GM12878 (cell line): ENCODE measurements around the gene GNAZ. TPM values are rescaled to one million over a fixed set of nuclear protein-coding genes. Genes with fewer than 3 reads are reported as not detected.

Source experiments
- ATAC-seq: fragments of 200-7000 bp; cut with Tn5 transposase; 3 replicates; pipeline ENCODE4 v1.9.1; 2020; ENCODE audit warnings: mild to moderate bottlenecking, moderate library complexity
- BruUV-seq: library from RNA; stranded (reverse); fragments of 400-500 nt; replicated peaks from 2 replicates; lab custom pipeline; 2021; lab: Mats Ljungman, UMichigan
- CTCF ChIA-PET: fragments of 300-600 bp; sonication (Branson Sonifier 250); formaldehyde crosslinking; extraction: SDS; loops from one replicate; lab custom pipeline; 2021; ENCODE audit warnings: inconsistent platforms; lab: Yijun Ruan, JAX
- POLR2A ChIA-PET: fragments of 350-600 bp; formaldehyde crosslinking; extraction: SDS; loops from one replicate; lab custom pipeline; 2021; ENCODE audit warnings: inconsistent platforms; lab: Charles Lee
- RAD21 ChIA-PET: fragments of 300-600 bp; sonication (Branson Sonifier 250); formaldehyde crosslinking; loops from one replicate; lab custom pipeline; 2023; ENCODE audit warnings: antibody characterized with exemption; ENCODE audit not compliant: unreplicated experiment; lab: Charles Lee
- SMC1A ChIA-PET: fragments of 300-600 bp; sonication (Branson Sonifier 250); formaldehyde crosslinking; loops from one replicate; lab custom pipeline; 2023; ENCODE audit not compliant: unreplicated experiment, uncharacterized antibody; lab: Charles Lee
- DNase-seq: peaks from one replicate; pipeline ENCODE4 v3.0.0-alpha.2; 2011; ENCODE audit warnings: low read depth, low spot score
- FAIRE-seq: peaks from 3 replicates; lab custom pipeline; 2011; peaks lifted over from hg19 to GRCh38; lab: Jason Lieb, UNC
- H2AFZ ChIP-seq: 2 replicates; pipeline ENCODE4 v1.6.0; 2011; ENCODE audit warnings: low read depth, low read length, control low read depth; ENCODE audit not compliant: control insufficient read depth
- H3K27ac ChIP-seq: 2 replicates; pipeline ENCODE4 v1.5.1; 2011; ENCODE audit warnings: control low read depth; ENCODE audit not compliant: control insufficient read depth, insufficient read depth
- H3K27me3 ChIP-seq, 2 experiments: replicated peaks in 1 of 2; 2 replicates each; pipeline versions ENCODE4 v1.6.0 to v1.6.1; 2011; ENCODE audit warnings: low read length in 1 of 2; ENCODE audit not compliant: control insufficient read depth in 2 of 2, insufficient read depth in 2 of 2
- H3K36me3 ChIP-seq, 2 experiments: 2 replicates each; pipeline ENCODE4 v1.5.1; 2011; ENCODE audit warnings: low read length in 1 of 2; ENCODE audit not compliant: control insufficient read depth in 2 of 2, insufficient read depth in 2 of 2
- H3K4me1 ChIP-seq: 2 replicates; pipeline ENCODE4 v1.6.1; 2011; ENCODE audit warnings: mild to moderate bottlenecking, low read length, moderate library complexity, mixed read lengths; ENCODE audit not compliant: control insufficient read depth, insufficient read depth
- H3K4me2 ChIP-seq: 2 replicates; pipeline ENCODE4 v1.6.0; 2011; ENCODE audit warnings: control low read depth; ENCODE audit not compliant: control insufficient read depth, insufficient read depth
- H3K4me3 ChIP-seq: fragments of 200-600 bp; sonication (generic); 2 replicates; pipeline ENCODE4 v1.5.1; 2016
- H3K79me2 ChIP-seq: 2 replicates; pipeline ENCODE4 v1.6.0; 2011; ENCODE audit warnings: low read length; ENCODE audit not compliant: control insufficient read depth, insufficient read depth
- H3K9ac ChIP-seq: 2 replicates; pipeline ENCODE4 v1.8.0; 2011; ENCODE audit warnings: low read length, control low read depth, mixed read lengths; ENCODE audit not compliant: control insufficient read depth, insufficient read depth
- H3K9me3 ChIP-seq: replicated peaks from 3 replicates; pipeline ENCODE4 v1.5.1; 2011; ENCODE audit warnings: mild to moderate bottlenecking, low read length; ENCODE audit not compliant: control insufficient read depth, insufficient read depth
- H4K20me1 ChIP-seq: 2 replicates; pipeline ENCODE4 v1.6.0; 2011; ENCODE audit not compliant: control insufficient read depth, insufficient read depth
- BMI1 ChIP-seq: fragments of 450-650 bp; IDR thresholded peaks from 2 replicates; pipeline ENCODE4 v1.6.1; 2016; ENCODE audit warnings: mild to moderate bottlenecking, moderate library complexity, borderline replicate concordance
- CHD4 ChIP-seq: fragments of 200-600 bp; sonication (generic); IDR thresholded peaks from 2 replicates; pipeline ENCODE4 v1.6.1; 2016; ENCODE audit warnings: mild to moderate bottlenecking
- FOXM1 ChIP-seq: IDR thresholded peaks from 2 replicates; pipeline ENCODE4 v1.6.1; 2012; ENCODE audit warnings: low read depth, mild to moderate bottlenecking, inconsistent platforms, low read length, moderate library complexity
- HDAC2 ChIP-seq: fragments of 200-600 bp; sonication (generic); IDR thresholded peaks from 2 replicates; pipeline ENCODE4 v1.6.1; 2017
- KAT2A ChIP-seq: conservative IDR thresholded peaks from 2 replicates; pipeline ENCODE4 v1.6.1; 2011; ENCODE audit warnings: low read depth, low read length; ENCODE audit not compliant: control insufficient read depth
- NR2F1 ChIP-seq: fragments of 450-650 bp; conservative IDR thresholded peaks from 2 replicates; pipeline ENCODE4 v1.6.1; 2017; ENCODE audit warnings: mild to moderate bottlenecking
- PAX5 ChIP-seq: IDR thresholded peaks from 2 replicates; pipeline ENCODE4 v1.6.1; 2011; ENCODE audit warnings: low read depth, low read length, borderline replicate concordance
- PAX8 ChIP-seq: fragments of 450-650 bp; IDR thresholded peaks from 2 replicates; pipeline ENCODE4 v1.6.1; 2017; ENCODE audit warnings: mild to moderate bottlenecking, moderate library complexity
- POLR2A ChIP-seq: IDR thresholded peaks from 2 replicates; pipeline ENCODE4 v1.6.1; 2011; ENCODE audit warnings: low read depth, mild to moderate bottlenecking, low read length
- SREBF1 ChIP-seq: IDR thresholded peaks from 2 replicates; pipeline ENCODE4 v1.6.1; 2012; ENCODE audit warnings: mild to moderate bottlenecking, low read length
- WRNIP1 ChIP-seq: IDR thresholded peaks from 2 replicates; pipeline ENCODE4 v1.6.1; 2011; ENCODE audit warnings: low read depth, low read length, improper control_type of control experiment, borderline replicate concordance
- YBX1 ChIP-seq: fragments of 450-650 bp; IDR thresholded peaks from 2 replicates; pipeline ENCODE4 v1.6.1; 2016; ENCODE audit warnings: antibody characterized with exemption
- ZBED1 ChIP-seq: IDR thresholded peaks from 2 replicates; pipeline ENCODE4 v1.6.1; 2016; ENCODE audit warnings: borderline replicate concordance
- WGBS: methylation state at CpG from one replicate; pipeline ENCODE4 v1.1.6; 2016; ENCODE audit warnings: low lambda C conversion rate; ENCODE audit not compliant: insufficient replicate concordance, insufficient coverage; ENCODE audit errors: missing lambda C conversion rate; 5-methylcytosine and 5-hydroxymethylcytosine counted together
- in situ Hi-C: fragments of 300-500 bp; cut with MboI; formaldehyde crosslinking; loops from 9 replicates; pipeline ENCODE4 v1.14.3; 2018; ENCODE audit warnings: mixed read lengths
- intact Hi-C: fragments of 100-400 bp; cut with micrococcal nuclease; formaldehyde crosslinking; loops from one replicate; pipeline ENCODE4 v1.14.2; 2022; ENCODE audit not compliant: unreplicated experiment
- polyA plus RNA-seq, 11 experiments: library from polyadenylated mRNA; depleted of rRNA in 4 of 11; unstranded in 6 of 11; stranded (reverse) in 5 of 11; fragments of >200 nt; fragmentation: Nextera tagmentation in 4 of 11; fragmentation: Illumina TruSeq in 1 of 11; extraction: Ambion mirVana in 4 of 11; extraction: Trizol in 1 of 11; gene quantifications; 1 replicate in 1 of 11; 2 replicates in 10 of 11; pipeline versions ENCODE4 v1.2.1 to v1.2.3, GENCODE V29; 2011 to 2016; ENCODE audit warnings: inconsistent platforms in 2 of 11, missing spikeins in 2 of 11, low read depth in 1 of 11
- total RNA-seq, 4 experiments: library from RNA; depleted of rRNA in 3 of 4; stranded (reverse); fragments of >200 nt in 3 of 4; fragmentation: Illumina TruSeq in 1 of 4; extraction: Trizol in 1 of 4; gene quantifications; 2 replicates each; pipeline versions ENCODE4 v1.2.1 to v1.2.3, GENCODE V29; 2013 to 2021

GNAZ gene
- total and polyA plus RNA-seq, 10 of the 15 experiments (the other 5 are each of a cell fraction or from before 2014, with no cell fraction given): 0.09 to 1.0 (median 0.44) TPM; not detected in 1

DNA sequence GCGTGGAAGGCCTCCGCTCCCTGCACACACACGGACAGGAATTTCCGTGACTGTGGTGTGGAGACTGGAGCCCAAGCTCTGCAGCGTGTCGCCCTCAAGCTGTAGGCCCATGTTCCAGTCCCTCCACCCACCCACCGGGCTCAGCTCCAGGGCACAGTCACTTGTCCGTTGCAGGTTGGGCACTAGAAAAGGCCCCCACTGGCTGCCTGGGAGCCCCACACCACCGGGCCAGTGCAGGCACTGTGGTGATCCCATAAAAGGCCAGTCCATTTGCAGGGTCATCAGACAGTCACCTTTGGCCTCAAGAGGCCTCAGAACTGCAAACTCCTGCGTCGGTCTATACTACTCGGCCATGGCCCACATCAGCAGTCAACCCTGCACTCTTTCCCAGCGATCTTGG, 91.3 kb downstream of the GNAZ start (continued):
- TF ChIP-seq BMI1: no peak

DNA sequence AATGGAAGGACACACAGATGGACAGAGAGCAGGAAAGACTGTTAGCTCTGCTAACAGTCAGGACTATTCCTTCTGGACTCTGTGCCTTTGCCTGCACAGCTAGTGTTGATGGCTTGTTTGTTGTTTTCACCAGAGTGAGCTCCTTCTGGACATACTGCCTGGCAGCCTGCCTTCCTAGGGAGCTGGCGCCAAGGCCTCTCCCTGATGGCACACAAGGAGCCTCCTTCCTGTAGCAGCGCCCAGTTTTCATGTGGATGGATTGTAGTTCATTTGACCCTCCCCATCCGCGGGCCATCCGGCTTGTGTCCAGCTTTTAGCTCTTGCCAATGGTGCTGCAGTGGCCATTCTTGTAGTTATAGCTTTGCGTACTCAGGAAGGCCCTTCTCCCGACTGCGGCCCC, 93.3 kb downstream of the GNAZ start:
- 72% methylated on average over 8 of the region's 8 CpGs for WGBS
- no TSS peak for BruUV-seq
- RAD21 ChIA-PET: no interaction called here
- Histone ChIP-seq H2AFZ (no peak overlapping the region), H3K27ac (no peak overlapping the region), H3K4me2 (no peak overlapping the region), H3K27me3 (no peaks in the 10 kb centered on the region), H4K20me1 (no peaks in the 10 kb centered on the region), H3K36me3 (no peaks in the 10 kb centered on the region), H3K4me3 (no peak overlapping the region), H3K9ac (no peak overlapping the region), H3K9me3 (no peaks in the 10 kb centered on the region), H3K79me2 (no peaks in the 10 kb centered on the region), H3K4me1 (no peaks in the 10 kb centered on the region)
- TF ChIP-seq NR2F1 (no peak), ZBED1 (no peak), PAX8 (no peak), PAX5 (no peak), WRNIP1 (no peak), SREBF1 (no peak), POLR2A (no peak), YBX1 (no peak), FOXM1 (no peak), KAT2A (no peak), CHD4 (no peak), HDAC2 (no peak)
- intact Hi-C loops (no loop called here), in situ Hi-C loops (no loop called here)
- ATAC-seq (no peak), DNase-seq (no peak), FAIRE-seq (no peak)
- SMC1A ChIA-PET: interaction anchor here (1.0 to 1.2 kb wide), 2 partner anchors 118 to 204 kb away, joined by 3 to 4 read pairs; no protein-coding TSS in a partner anchor
- CTCF ChIA-PET: interaction anchor here (0.8 to 1.6 kb wide), 7 partner anchors 10 to 204 kb away, joined by 3 to 5 read pairs (median 4); no protein-coding TSS in a partner anchor
- POLR2A ChIA-PET: no interaction called here
